Activated naive CD4-positive, alpha-beta T cell treated with anti-CD3 and anti-CD28 coated beads, Interleukin-2, amount 50 U/mL, for 72 hours (primary cell): ENCODE measurements around the gene SPAAR. TPM values are rescaled to one million over a fixed set of nuclear protein-coding genes. Genes with fewer than 3 reads are reported as not detected.
"Not testable (repeated sequence)": the region's sequence is repeated elsewhere in the genome, so short reads cannot be mapped to it uniquely, and the experiment has no call there.

ENCODE experiments used
- ATAC-seq, 2 donors: fragments of 150-1000 bp; cut with Tn5 transposase; 2 replicates each; pipeline ENCODE4 v1.10.0; 2021; ENCODE audit warnings: mild to moderate bottlenecking in 2 of 2, moderate library complexity in 2 of 2
- DNase-seq, 2 donors: peaks; one replicate each; pipeline ENCODE4 v3.0.0; 2021 to 2022; ENCODE audit warnings: low spot score in 2 of 2
- H3K27ac Mint-ChIP-seq, 2 donors: one replicate each; pipeline ENCODE4 v1.8.0; 2022; ENCODE audit warnings: mild to moderate bottlenecking in 2 of 2, mixed read lengths in 2 of 2
- H3K36me3 Mint-ChIP-seq, 2 donors: one replicate each; pipeline ENCODE4 v1.8.0; 2022; ENCODE audit warnings: mixed read lengths in 2 of 2
- H3K9me3 Mint-ChIP-seq, 2 donors: one replicate each; pipeline ENCODE4 v1.8.0; 2022; ENCODE audit warnings: mixed read lengths in 2 of 2
- total RNA-seq, 2 donors: library from RNA; stranded (reverse); gene quantifications; one replicate each; pipeline ENCODE4 v1.2.3, GENCODE V29; 2022

The SPAAR gene
- total RNA-seq, 2 donors from 2014 or later = not detected

DNA sequence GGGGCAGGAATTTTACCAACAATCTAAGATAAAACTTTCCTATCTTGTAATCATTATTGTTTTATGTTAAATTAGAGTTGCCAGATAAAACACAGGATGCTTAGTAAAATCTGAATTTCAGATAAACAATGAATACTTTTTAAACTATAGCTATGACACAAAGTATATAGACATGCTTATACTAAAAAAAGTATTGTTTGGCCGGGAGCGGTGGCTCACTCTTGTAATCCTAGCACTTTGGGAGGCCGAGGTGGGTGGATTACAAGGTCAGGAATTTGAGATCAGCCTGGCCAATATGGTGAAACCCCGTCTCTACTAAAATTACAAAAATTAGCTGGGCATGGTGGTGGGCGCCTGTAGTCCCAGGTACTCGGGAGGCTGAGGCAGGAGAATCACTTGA, 24.8 kb downstream of the SPAAR start:
- not testable (repeated sequence) for H3K27ac Mint-ChIP-seq, DNase-seq, H3K9me3 Mint-ChIP-seq
- peak in 1 of 2 donors; percentile 55 for ATAC-seq
- H3K36me3 Mint-ChIP-seq = peaks cover 0 to 18% of the 10 kb centered on the region in 2 donors

DNA sequence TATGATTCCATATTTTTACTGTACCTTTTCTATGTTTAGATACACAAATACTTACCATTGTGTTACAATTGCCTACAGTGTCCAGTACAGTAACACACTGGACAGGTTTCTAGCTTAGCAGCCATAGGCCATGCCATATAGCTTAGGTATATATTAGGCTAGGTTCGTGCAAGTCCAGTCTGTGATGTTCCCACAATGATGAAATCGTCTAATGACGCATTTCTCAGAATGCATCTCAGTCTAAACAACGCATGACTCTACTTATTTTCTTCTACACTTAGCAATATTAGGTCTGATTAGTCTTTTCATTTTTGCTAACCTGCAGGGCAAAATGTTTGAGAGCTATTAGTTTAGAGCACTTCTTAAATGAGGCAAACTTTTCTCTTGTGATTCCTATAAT, 26.0 kb downstream of the SPAAR start:
- Mint-ChIP-seq H3K27ac (no peak overlapping the region), H3K9me3 (peaks cover 6 to 7% of the 10 kb centered on the region in 2 donors), H3K36me3 (peaks cover 0 to 18% of the 10 kb centered on the region in 2 donors)
- no peak for ATAC-seq
- DNase-seq = no peak

DNA sequence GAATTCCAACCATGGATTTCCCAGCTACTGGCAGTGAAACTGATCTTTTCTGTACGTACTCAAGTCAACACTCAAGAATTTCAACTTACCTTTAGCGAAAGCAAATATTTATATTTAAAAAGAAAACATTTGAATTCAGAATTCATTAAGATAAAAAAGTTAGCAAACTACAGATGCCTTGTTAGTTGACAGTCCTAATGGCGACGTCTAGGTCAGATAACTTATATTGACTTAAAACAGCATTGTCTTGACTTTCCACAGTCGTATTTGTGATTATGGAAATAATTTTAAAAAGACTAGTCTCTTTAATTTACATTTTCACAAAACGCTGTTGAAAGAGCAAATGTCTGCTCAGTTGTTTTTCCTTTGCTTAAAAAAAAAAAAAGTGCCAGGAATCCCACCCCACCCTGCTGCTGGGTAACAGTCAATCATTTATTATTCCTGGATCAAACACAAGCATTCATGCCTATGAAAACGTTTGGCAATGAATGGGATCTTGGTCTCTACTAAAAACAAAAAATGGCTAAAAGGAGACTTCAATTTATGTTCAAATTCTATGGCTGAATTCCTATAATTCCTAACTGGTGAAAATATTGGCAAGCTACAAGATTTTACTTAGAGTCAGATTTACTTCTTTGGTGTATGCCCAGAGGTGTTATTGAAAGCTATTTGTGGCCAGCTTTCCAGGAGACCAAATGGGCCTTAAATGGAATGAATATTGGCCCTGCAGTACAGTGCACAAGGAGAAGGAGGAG, 26.6 kb downstream of the SPAAR start:
- Mint-ChIP-seq H3K27ac (no peak overlapping the region), H3K9me3 (peaks cover 6 to 7% of the 10 kb centered on the region in 2 donors), H3K36me3 (peaks cover 0 to 18% of the 10 kb centered on the region in 2 donors)
- ATAC-seq (no peak), DNase-seq (no peak)

DNA sequence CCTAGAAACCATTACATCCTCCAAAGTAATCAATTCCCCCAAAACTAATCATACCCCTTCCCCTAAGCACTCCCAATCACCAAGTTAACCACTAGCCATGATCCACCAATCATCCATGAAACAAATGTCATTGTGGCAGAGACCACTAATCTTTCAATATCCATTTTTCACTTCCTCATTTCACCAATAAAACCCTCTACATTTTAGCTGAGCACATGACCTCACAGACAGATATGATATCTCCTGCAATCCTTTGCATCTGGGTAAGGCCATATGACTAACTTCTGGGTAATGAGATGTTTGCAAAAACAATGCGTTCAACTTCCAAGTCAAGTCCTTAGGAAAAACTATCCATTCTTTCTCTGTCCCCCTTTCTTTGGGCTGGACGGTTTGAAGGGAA, 27.9 kb downstream of the SPAAR start:
- H3K9me3 Mint-ChIP-seq = peaks cover 6 to 7% of the 10 kb centered on the region in 2 donors
- DNase-seq (no peak), ATAC-seq (no peak)
- no peak overlapping the region for H3K27ac Mint-ChIP-seq
- peaks cover 0 to 18% of the 10 kb centered on the region in 2 donors for H3K36me3 Mint-ChIP-seq

DNA sequence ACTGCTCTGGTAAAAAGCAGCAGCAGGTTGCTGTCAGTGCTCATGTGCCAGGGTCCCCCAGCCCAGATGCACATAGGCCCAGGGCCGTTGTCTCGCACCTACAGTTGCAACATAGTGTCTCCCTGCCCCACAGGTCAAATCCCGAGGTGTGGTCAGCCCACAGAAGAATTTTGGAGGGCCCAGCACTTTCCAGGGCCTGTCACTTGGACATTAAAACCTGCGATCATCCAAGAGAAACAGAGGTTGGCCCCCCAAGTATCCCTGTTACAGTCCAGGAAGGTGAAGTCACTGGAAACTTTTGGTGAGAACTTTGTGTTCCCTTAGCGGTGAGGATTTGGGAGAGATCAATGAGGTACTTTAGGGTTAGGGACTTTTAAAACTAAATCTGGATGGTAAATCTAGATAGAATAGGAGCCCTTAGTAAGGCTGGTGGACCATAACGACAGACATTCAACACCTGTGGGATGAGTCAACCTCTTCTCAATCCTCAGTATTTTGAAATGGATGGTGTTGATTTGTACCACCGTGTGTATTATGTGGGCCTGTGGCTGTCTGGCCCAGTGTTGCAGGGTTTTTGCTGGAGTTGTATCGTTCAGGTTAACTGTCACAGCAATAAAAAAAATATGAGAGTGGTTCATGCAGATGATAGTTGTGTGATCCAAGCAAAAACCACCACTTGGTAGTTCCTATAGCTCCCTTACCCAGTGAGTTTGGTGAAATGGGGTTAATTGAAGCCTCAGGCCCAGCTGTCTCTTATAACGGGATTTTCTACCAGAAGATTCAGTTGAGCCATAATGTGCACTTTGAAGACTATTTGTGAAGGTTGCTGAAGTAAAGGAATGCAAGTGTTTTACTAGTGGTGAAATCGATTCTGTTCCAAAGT, 29.4 kb downstream of the SPAAR start:
- no peak for DNase-seq
- peak in 1 of 2 donors; percentile 43 for ATAC-seq
- Mint-ChIP-seq H3K36me3 (peaks cover 0 to 18% of the 10 kb centered on the region in 2 donors), H3K9me3 (peaks cover 6 to 7% of the 10 kb centered on the region in 2 donors), H3K27ac (peak overlapping the region in 1 of 2 donors; percentile 3)

DNA sequence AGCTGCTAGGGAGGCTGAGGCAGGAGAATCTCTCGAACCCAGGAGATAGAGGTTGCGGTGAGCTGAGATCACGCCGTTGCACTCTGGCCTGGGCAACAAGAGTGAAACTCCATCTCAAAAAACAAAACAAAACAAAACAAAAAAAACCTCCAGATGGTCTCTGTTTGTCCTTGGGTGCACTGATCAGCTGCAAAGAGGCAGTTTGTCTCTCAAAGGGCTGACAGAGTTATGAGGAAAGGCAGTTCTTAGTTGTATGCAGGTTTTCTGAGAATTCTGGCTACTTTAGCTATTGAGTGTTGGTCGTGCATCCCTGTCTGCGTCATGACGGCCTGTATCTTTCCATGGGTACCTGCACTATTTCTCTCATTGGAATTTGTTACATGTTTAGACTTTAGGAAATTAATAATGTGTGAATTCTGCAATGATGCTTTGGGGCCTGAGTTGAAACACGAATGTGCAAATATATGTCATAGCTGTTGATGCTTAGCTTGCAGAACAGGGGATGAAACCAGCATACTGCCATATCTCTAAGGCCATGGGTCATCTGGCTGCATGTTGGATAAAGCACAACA, 30.5 kb downstream of the SPAAR start:
- DNase-seq = no peak
- peaks cover 0 to 18% of the 10 kb centered on the region in 2 donors for H3K36me3 Mint-ChIP-seq
- H3K9me3 Mint-ChIP-seq = peaks cover 6 to 7% of the 10 kb centered on the region in 2 donors
- peak overlapping the region in 1 of 2 donors; percentile 9 for H3K27ac Mint-ChIP-seq
- no peak for ATAC-seq

DNA sequence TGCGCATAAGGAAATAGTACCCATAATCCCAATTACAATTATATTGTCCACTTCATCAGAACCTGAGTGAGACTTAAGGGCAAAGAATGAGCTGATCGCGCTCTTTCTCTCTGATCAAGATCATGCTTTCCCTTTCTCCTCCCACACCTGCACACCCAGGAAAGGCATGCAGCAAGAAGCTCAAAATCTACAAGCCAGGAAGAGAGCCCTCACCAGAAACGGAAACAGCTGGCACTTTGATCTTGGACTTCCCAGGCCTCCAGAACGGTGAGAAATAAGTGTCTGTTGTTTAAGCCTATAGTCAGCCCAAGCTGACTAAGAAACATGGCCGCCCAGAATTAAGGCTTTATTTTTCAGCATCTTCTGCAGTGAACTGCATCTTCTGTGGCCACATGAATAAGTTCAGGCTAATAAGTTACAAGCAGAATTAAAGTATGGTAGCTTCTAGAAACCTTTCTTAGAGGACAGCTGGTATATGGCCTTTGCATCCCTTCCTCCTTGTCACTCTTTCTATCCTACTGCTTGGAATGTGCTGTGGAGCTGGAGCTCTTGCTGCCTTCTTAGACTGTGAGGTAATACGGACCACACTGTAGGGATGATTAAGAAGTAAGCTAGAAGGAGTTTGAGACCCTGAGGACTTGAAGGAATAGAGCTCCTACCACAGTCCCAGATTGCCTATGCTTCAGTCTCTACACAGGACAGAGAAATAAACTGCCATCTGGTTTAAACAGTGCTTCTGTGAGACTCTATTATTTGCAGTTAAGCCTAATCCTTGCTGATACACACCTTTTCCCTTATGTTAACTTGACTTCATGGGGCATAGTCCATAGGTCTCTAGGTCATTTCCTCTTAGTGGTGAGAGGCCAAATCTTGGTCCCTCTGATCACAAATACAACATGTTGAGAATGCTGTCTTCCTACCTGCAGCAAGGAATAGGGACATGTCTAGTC, 31.4 kb downstream of the SPAAR start:
- peaks cover 6 to 7% of the 10 kb centered on the region in 2 donors for H3K9me3 Mint-ChIP-seq
- H3K27ac Mint-ChIP-seq = peak overlapping the region; percentile 9 to 10
- DNase-seq (no peak), ATAC-seq (peak; percentile 84 to 90)
- H3K36me3 Mint-ChIP-seq = peaks cover 0 to 18% of the 10 kb centered on the region in 2 donors

DNA sequence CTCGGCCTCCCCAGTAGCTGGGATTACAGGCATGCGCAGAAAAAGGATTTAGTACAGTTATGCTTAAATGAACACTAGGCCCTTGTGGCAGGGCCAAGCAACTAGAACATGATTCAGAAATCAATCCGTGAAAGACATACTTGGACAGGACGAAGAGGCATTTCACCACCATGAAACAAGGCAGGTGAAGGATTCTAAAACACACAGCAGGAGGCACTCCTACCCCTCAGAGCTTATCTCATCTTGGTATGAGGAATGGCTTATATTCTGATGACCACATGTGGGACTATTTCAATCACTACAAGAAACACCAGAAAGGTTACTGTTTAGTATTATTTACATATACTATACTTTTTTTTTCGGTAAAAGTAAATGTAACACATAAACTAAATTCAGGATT, 33.0 kb downstream of the SPAAR start:
- ATAC-seq (no peak), DNase-seq (no peak)
- peaks cover 0 to 12% of the 10 kb centered on the region in 2 donors for H3K36me3 Mint-ChIP-seq
- H3K27ac Mint-ChIP-seq = no peak overlapping the region
- H3K9me3 Mint-ChIP-seq = peaks cover 2 to 3% of the 10 kb centered on the region in 2 donors

DNA sequence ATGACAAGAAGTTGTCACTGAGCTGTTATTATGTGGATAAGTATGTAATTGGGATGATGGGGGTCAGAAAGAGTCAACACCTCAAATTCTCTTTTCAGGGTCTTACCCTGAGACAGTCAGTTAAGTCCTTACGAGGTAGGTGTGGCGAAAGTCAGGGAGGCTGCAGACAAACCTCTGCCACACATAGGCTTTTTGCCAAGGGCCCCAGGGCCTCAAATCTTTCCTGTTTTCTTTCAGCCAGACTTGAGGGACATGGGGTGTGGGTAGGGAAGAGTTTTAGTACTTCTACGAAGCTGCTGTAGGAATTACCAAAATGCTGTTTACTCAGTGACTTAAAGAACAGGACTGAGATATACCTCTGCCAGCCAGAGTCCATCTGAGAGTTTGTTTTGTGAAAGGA, 34.9 kb downstream of the SPAAR start:
- Mint-ChIP-seq H3K36me3 (no peaks in the 10 kb centered on the region), H3K27ac (no peak overlapping the region), H3K9me3 (no peaks in the 10 kb centered on the region)
- DNase-seq (no peak), ATAC-seq (no peak)

DNA sequence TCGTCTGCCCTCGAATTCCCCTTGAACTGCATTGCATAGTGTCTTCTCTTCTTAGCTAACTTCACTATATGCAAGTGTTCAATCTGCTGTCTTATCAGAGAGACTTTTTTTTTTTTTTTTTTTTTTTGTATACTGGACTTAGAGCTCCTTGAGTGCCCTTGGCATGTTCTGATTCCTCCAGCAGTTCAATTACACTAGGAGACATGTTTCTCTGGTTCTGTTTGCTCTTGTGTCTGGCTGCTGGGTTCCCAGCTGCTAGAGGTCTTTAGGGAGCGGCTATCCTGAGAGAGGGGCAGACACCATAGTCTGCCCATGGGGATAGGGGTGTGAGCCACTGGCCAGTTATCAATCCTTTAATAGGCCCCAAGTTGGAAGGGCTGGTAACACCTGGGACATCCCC, 35.6 kb downstream of the SPAAR start:
- no peak for ATAC-seq
- no peak for DNase-seq
- no peaks in the 10 kb centered on the region for H3K36me3 Mint-ChIP-seq
- no peaks in the 10 kb centered on the region for H3K9me3 Mint-ChIP-seq
- H3K27ac Mint-ChIP-seq = no peak overlapping the region

DNA sequence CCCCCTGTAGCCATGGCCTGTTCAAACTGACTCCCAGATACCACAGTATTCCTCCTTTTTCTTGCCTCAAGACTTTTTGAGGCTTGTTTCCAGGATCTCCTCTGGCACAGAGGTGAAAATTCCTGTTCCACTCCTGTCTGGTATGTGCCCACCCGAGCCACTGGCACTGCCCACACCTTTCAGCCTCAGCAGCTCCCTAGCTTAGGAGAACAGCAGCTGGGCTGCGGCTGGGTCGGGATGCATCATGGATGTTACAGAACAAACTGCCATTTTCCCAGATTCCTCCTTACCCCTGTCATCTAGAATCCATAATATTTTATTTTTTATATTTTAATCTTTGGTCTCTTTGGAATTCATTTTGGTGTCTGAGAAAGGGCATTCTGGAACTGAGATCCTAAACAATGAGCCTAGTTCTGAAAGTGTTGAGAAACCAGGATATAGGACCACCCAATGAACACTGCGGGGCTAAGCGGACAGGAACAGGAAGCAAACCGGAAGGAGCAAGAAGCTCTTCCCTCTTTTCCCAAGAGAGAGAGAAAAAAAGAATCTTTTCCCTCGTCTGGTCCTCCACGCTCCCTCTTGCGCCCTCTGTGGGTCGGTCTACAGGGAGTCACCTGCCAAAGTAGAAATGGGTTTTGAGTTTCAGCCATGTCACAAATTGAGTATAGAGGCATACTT, 36.2 kb downstream of the SPAAR start:
- Mint-ChIP-seq H3K27ac (no peak overlapping the region), H3K9me3 (no peaks in the 10 kb centered on the region), H3K36me3 (no peaks in the 10 kb centered on the region)
- peak; percentile 68 to 82 for ATAC-seq
- peak in 1 of 2 donors; percentile 76 for DNase-seq

DNA sequence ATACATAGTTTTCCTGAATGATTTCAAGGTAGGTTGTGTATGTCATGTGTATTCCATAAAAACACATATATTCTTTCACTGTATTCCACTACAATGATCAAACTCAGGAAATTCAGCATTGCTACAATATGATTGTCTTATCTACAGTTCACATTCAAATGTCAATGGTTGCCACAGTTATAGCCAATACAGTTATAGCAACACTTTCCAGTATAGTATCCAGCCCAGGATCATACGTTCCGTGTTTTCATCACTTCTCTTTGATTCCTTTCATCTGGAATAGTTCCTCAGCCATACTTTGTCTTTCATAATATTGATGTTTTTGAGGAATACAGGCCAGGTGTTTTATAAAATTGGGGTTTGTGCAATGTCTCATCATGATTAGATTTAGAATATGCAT, 39.2 kb downstream of the SPAAR start:
- H3K27ac Mint-ChIP-seq = no peak overlapping the region

DNA sequence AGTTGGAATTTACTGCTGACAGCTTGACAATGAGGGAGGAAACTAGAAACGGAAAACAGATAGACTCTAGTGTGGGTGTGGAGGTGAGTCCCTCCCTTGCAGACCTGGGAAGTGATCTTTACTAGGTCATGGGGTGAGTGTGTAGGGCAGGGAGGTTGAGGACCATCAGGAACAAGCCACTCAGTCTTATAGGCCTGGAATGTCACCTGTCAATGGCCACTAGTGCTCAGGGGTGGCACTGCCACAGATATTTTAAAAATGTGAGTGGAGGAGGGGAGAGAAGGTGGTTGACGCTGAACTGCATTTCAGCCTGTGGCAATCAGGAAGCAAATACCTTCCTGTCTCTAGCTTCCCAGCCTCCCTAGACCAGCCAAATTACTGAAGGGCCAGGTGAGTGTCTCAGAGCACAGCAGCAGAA, 39.6 kb downstream of the SPAAR start:
- no peaks in the 10 kb centered on the region for H3K9me3 Mint-ChIP-seq
- no peak for ATAC-seq

More for the DNA sequence above, 39.2 kb downstream of the SPAAR start:
- ATAC-seq = no peak
- Mint-ChIP-seq H3K36me3 (no peaks in the 10 kb centered on the region), H3K9me3 (no peaks in the 10 kb centered on the region)
- DNase-seq = no peak

DNA sequence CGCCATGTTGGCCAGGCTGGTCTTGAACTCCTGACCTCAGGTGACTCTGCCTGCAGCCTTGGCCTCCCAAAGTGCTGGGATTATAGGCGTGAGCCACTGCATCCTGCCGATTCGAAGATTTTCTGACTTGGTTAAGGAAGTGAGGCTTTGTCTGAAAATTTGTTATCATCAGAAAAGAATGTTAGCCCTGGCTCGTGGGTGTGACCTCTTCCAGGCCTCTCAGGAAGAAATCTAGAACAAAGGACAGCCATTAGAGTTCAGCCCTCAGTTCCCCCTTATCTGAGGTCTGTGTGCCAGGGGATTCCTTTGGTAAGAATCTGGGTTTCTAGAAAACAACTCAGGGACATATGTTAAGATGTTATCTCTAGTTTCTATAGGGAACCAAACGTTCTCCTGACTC, 42.4 kb downstream of the SPAAR start:
- DNase-seq (no peak), ATAC-seq (no peak)
- H3K36me3 Mint-ChIP-seq = no peaks in the 10 kb centered on the region
- no peaks in the 10 kb centered on the region for H3K9me3 Mint-ChIP-seq
- H3K27ac Mint-ChIP-seq = no peak overlapping the region

More for the DNA sequence above, 39.6 kb downstream of the SPAAR start:
- DNase-seq = no peak
- Mint-ChIP-seq H3K36me3 (no peaks in the 10 kb centered on the region), H3K27ac (no peak overlapping the region)

DNA sequence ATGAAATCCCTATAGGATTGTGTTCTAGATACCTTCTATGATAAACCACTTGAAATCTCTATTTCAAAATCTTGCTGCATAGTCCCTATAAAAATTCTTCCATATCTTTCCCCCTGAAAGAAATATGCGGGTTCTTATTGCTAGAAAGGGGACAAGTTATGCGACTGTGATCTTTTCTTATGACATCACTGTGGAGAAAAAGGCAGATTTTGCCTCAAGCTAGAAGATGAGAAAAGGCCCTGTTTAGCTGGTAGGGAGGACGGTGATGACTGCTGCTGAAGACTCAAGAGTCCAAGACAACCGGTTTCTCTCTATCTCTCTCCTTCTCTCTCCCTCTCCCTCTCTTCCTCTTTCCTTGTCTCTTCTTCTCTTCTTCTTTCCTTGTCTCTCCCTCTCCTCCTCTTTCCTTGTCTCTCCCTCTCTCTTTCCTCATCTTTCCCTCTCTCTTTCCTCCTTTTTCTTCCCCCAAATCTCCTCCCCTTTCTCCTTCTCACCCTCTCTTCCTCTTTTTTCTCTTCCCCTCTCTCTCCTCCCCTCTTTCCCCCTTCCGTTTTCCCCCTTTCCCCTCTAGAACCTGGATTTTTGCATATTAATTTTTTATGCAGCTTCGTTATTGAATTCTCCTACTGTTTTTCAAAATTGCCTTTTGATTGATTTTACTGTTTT, 43.4 kb downstream of the SPAAR start:
- Mint-ChIP-seq H3K9me3 (no peaks in the 10 kb centered on the region), H3K27ac (no peak overlapping the region), H3K36me3 (no peaks in the 10 kb centered on the region)
- ATAC-seq (no peak), DNase-seq (no peak)
